ENCODE measurements around the gene RXFP4.

- TF ChIP-seq CTCF (IDR thresholded peaks at IDR 0.05) (no peak), POLR2A (IDR thresholded peaks at IDR 0.05) (no peak)
Measured at GRCh38 chr1:155919801-155920200, 21.6 kb upstream of the RXFP4 start.
